Peyer's patch (tissue), 4 donors: ENCODE data around the gene KNOP1. TPM values are rescaled to one million over a fixed set of nuclear protein-coding genes. Genes with fewer than 3 reads are reported as not detected.
"Not testable (repeated sequence)": the region's sequence is repeated elsewhere in the genome, so short reads cannot be mapped to it uniquely, and the experiment has no call there.

Source experiments
- DNase-seq, 3 donors: peaks; one replicate each; pipeline ENCODE4 v3.0.0-alpha.2; 2017 to 2019
- H3K27ac ChIP-seq, 4 donors: fragments of 200-600 bp; sonication (generic); one replicate each; pipeline ENCODE4 v1.5.1; 2016 to 2019
- H3K27me3 ChIP-seq, 2 donors: fragments of 200-600 bp; sonication (generic); one replicate each; pipeline ENCODE4 v1.5.1; 2019
- H3K36me3 ChIP-seq, 3 donors: fragments of 200-600 bp; sonication (generic); one replicate each; pipeline ENCODE4 v1.5.1; 2016 to 2019
- H3K4me1 ChIP-seq, 4 donors: fragments of 200-600 bp; sonication (generic); one replicate each; pipeline ENCODE4 v1.5.1; 2016 to 2019
- H3K4me3 ChIP-seq, 4 donors: fragments of 200-600 bp; sonication (generic); 1 replicate in 3 of 4; 2 replicates in 1 of 4; pipeline ENCODE4 v1.5.1; 2016 to 2019; ENCODE audit warnings: mild to moderate bottlenecking in 1 of 4
- H3K9me3 ChIP-seq, 4 donors: fragments of 200-600 bp; sonication (generic); one replicate each; pipeline ENCODE4 v1.5.1; 2016 to 2019; ENCODE audit warnings: mild to moderate bottlenecking in 1 of 4
- POLR2A ChIP-seq, 2 donors: fragments of 450-650 bp; IDR thresholded peaks; one replicate each; pipeline ENCODE4 v1.5.1; 2017; ENCODE audit warnings: antibody characterized with exemption in 2 of 2, mild to moderate bottlenecking in 2 of 2, moderate library complexity in 2 of 2
- total RNA-seq, 4 donors: library from RNA; depleted of rRNA; stranded (reverse); fragments of >200 nt; gene quantifications; one replicate each; pipeline ENCODE4 v1.1.0, GENCODE V29; 2016
- TF ChIP-seq, protein P1 (sequence below), 6 experiments: fragments of 450-650 bp in 4 of 6; fragments of 200-600 bp in 2 of 6; sonication (generic) in 1 of 6; IDR thresholded peaks; one replicate each; pipeline ENCODE4 v1.5.1; 2017 to 2019; ENCODE audit warnings: antibody characterized with exemption in 6 of 6, mild to moderate bottlenecking in 3 of 6, moderate library complexity in 1 of 6

KNOP1 gene
- total RNA-seq, 4 donors from 2014 or later, result 10.0 to 26.1 (median 19.9) TPM

DNA sequence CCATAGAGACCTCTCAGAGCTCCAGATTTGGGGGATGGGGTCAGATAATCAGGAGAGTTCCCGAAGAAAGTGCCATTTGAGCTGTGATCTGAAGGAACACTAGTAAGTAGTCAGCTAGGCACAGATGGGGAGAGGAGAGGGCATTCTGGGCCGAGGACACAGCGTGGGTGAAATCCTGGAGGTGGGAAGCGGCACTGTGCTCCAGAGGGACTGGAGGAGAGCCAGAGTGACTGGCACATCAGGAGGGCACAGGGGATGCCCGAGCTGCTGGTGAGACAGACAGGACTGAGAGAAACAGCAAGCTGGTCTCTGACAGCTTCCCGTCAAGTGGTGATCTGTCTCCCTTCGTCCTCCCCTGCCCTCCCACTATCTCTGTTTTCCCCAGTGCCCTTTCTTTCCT lies 40.6 kb downstream of the KNOP1 start:
- H3K4me1 ChIP-seq, result no peaks in the 10 kb centered on the region
- no peak overlapping the region for H3K27ac ChIP-seq
- no peak for TF ChIP-seq POLR2A (IDR thresholded peaks at IDR 0.05)
- TF ChIP-seq, protein P1, sequence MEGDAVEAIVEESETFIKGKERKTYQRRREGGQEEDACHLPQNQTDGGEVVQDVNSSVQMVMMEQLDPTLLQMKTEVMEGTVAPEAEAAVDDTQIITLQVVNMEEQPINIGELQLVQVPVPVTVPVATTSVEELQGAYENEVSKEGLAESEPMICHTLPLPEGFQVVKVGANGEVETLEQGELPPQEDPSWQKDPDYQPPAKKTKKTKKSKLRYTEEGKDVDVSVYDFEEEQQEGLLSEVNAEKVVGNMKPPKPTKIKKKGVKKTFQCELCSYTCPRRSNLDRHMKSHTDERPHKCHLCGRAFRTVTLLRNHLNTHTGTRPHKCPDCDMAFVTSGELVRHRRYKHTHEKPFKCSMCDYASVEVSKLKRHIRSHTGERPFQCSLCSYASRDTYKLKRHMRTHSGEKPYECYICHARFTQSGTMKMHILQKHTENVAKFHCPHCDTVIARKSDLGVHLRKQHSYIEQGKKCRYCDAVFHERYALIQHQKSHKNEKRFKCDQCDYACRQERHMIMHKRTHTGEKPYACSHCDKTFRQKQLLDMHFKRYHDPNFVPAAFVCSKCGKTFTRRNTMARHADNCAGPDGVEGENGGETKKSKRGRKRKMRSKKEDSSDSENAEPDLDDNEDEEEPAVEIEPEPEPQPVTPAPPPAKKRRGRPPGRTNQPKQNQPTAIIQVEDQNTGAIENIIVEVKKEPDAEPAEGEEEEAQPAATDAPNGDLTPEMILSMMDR (IDR thresholded peaks at IDR 0.05), result no peak
- no peak overlapping the region for H3K4me3 ChIP-seq
- no peak for DNase-seq
- H3K27me3 ChIP-seq, result no peaks in the 10 kb centered on the region
- H3K9me3 ChIP-seq, result no peaks in the 10 kb centered on the region
- peaks cover 0 to 14% (median 0%) of the 10 kb centered on the region in 3 donors for H3K36me3 ChIP-seq

DNA sequence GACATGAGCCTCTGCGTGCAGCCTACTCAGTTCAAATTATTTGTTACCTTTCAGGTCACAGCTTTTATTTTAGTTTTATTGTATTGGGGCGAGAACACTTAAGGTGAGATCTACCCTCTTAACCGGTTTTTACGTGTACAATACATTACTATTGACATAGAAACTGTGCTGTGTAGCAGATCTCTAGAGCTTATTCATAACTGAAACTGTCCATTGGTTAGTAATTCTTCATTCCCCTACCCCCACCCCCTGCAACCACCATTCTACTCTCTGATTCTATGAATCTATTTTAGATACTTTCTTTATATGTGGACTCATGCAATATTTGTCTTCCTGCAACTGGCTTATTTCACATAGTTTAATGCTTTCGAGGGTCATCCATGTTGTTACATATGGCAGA lies 43.5 kb downstream of the KNOP1 start:
- Histone ChIP-seq H3K27ac (no peak overlapping the region), H3K36me3 (peaks cover 0 to 31% (median 0%) of the 10 kb centered on the region in 3 donors), H3K27me3 (no peaks in the 10 kb centered on the region), H3K4me3 (no peak overlapping the region), H3K9me3 (no peaks in the 10 kb centered on the region), H3K4me1 (no peaks in the 10 kb centered on the region)
- TF ChIP-seq, protein P1 (IDR thresholded peaks at IDR 0.05), result no peak
- no peak for TF ChIP-seq POLR2A (IDR thresholded peaks at IDR 0.05)
- no peak for DNase-seq

DNA sequence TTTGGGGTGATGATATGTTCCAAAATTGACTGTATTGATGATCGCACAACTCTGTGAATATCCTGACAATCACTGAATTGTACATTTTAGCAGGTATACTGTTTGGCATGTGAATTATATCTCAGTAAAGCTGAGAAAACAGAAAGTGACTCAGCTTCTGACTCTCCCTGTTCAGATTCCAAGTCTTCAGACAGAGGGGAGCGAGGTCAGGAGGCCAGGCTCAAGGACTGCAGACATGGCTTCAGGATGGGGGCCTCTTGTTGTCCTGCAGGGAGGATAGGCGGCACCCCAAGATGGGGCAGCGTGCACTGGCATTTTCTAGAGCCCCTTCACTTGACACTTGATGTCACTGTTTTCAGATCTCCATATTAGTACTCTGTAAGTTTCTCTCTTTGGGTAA lies 45.6 kb downstream of the KNOP1 start:
- Histone ChIP-seq H3K4me1 (no peaks in the 10 kb centered on the region), H3K27ac (no peak overlapping the region), H3K27me3 (no peaks in the 10 kb centered on the region), H3K36me3 (peaks cover 0 to 40% (median 0%) of the 10 kb centered on the region in 3 donors), H3K9me3 (no peaks in the 10 kb centered on the region), H3K4me3 (no peak overlapping the region)
- no peak for DNase-seq
- TF ChIP-seq, protein P1 (IDR thresholded peaks at IDR 0.05), result no peak
- no peak for TF ChIP-seq POLR2A (IDR thresholded peaks at IDR 0.05)

DNA sequence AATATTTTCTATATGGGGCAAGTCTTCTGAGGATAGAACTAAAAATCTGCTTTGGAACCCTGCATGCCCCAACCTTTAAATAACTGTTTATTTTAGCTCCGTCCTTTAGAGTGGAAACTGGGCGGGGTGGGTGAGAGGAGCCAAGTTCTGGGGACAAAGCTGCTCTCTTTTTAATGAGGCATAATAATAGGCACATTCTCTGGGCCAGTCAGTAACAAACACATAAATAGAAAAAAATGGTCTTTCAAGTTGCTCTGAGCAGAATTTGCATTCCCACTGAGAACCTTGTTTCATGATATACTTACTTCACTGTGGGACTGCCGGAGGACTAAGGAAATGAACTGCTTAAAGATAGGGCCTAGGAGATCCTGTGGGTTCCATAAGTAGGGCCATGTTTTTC lies 51.5 kb downstream of the KNOP1 start:
- TF ChIP-seq POLR2A (IDR thresholded peaks at IDR 0.05), result no peak
- TF ChIP-seq, protein P1 (IDR thresholded peaks at IDR 0.05), result no peak
- no peak for DNase-seq
- Histone ChIP-seq H3K4me1 (no peaks in the 10 kb centered on the region), H3K4me3 (no peak overlapping the region), H3K9me3 (no peaks in the 10 kb centered on the region), H3K36me3 (peaks cover 0 to 39% (median 0%) of the 10 kb centered on the region in 3 donors), H3K27ac (no peak overlapping the region), H3K27me3 (no peaks in the 10 kb centered on the region)

DNA sequence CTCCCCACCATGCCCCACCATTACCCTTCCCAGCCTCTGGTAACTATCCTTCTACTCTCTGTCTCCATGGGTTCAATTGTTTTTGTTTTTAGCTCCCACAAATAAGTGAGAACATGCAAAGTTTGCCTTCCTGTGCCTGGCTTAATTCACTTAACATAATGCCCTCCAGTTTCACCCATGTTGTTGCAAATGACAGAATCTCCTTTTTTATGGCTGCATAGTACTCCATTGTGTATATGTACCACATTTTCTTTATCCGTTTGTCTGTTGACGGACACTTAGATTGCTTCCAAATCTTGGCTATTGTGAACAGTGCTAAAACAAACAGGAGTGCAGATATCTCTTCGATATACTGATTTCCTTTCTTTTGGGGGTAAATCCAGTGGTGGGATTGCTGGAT lies 52.7 kb downstream of the KNOP1 start:
- not testable (repeated sequence) for H3K4me3 ChIP-seq, H3K27me3 ChIP-seq, DNase-seq, H3K27ac ChIP-seq, H3K9me3 ChIP-seq, H3K4me1 ChIP-seq
- H3K36me3 ChIP-seq, result peaks cover 0 to 38% (median 0%) of the 10 kb centered on the region in 3 donors

DNA sequence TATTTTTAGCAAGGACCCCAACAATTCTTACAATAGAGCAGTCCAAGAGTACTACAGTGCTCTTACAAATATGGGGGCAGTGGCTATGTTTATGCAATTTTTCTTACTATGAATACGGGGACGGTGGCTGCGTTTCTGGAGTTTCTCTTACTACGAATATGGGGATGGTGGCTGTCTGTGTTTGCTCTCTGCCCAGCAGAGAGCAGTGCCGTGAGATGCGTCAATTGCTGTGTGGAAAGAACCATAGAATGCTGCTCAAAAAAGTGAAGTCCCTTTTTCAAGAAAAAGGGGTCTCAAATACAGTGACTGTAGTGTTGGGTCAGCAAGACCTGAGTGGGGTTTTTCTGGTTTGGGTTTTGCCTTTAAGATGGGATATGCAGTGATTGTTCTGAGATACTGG lies 53.9 kb downstream of the KNOP1 start:
- TF ChIP-seq POLR2A (IDR thresholded peaks at IDR 0.05), result no peak
- TF ChIP-seq, protein P1 (IDR thresholded peaks at IDR 0.05), result no peak
- no peak overlapping the region for H3K4me3 ChIP-seq
- H3K36me3 ChIP-seq, result peaks cover 0 to 28% (median 0%) of the 10 kb centered on the region in 3 donors
- H3K27me3 ChIP-seq, result no peaks in the 10 kb centered on the region
- DNase-seq, result no peak
- H3K9me3 ChIP-seq, result no peaks in the 10 kb centered on the region
- no peaks in the 10 kb centered on the region for H3K4me1 ChIP-seq
- H3K27ac ChIP-seq, result no peak overlapping the region
